ENCODE measurements around the gene CRTAC1. TPM values are rescaled to one million over a fixed set of nuclear protein-coding genes. Genes with fewer than 3 reads are reported as not detected.
A peak's percentile ranks its signal among the peaks of the same experiment; 100 is the strongest.

The CRTAC1 gene
- polyA plus RNA-seq, 2 of the 4 experiments (the other 2 are of a cell fraction) = 0.32 to 0.39 TPM

GRCh38 chr10:97821308-97822038 is 208.9 kb downstream of the CRTAC1 start (continued):
- TF ChIP-seq REST (IDR thresholded peaks at IDR 0.05) (no peak), ZFP36 (IDR thresholded peaks at IDR 0.05; ENCODE audit: borderline replicate concordance, partially characterized antibody) (no peak), CBX8 (IDR thresholded peaks at IDR 0.05) (no peak), HOXA7 (CRISPR knock-in tag; IDR thresholded peaks at IDR 0.05) (no peak), FOSB (CRISPR knock-in tag; IDR thresholded peaks at IDR 0.05) (no peak), MAFK (IDR thresholded peaks at IDR 0.05; ENCODE audit: partially characterized antibody) (no peak), MAZ (IDR thresholded peaks at IDR 0.05; ENCODE audit: borderline replicate concordance, low read depth, low read length) (no peak), BCL3 (IDR thresholded peaks at IDR 0.05) (no peak), HOXB13 (CRISPR knock-in tag; IDR thresholded peaks at IDR 0.05; ENCODE audit: low read depth) (no peak), CEBPB (IDR thresholded peaks at IDR 0.05) (no peak), NR3C1 (IDR thresholded peaks at IDR 0.05) (no peak), PBX3 (IDR thresholded peaks at IDR 0.05) (no peak), HDAC2 (IDR thresholded peaks at IDR 0.05) (no peak)

GRCh38 chr10:97820096-97820704 is 210.2 kb downstream of the CRTAC1 start:
- Histone ChIP-seq H3K9me3 (no peaks in the 10 kb centered on the region), H3K4me2 (no peak overlapping the region), H3K4me3 (no peak overlapping the region), H3K27ac (no peak overlapping the region), H3K4me1 (peaks cover 15% of the 10 kb centered on the region)
- FAIRE-seq (no peak), ATAC-seq (no peak), DNase-seq (ENCODE audit: low read depth in 1 of 2, low spot score in 1 of 2) (no peak)
- WGBS (ENCODE audit: missing lambda C conversion rate) = 86% methylated on average over 8 of the region's 8 CpGs
- POLR2A ChIA-PET = no interaction called here
- TF ChIP-seq ELK1 (IDR thresholded peaks at IDR 0.05; ENCODE audit: low read depth, low read length) = no peak
- no peak for TF ChIP-seq TFCP2L1 (CRISPR knock-in tag; IDR thresholded peaks at IDR 0.05)
- TF ChIP-seq MAFK (IDR thresholded peaks at IDR 0.05; ENCODE audit: partially characterized antibody) = peak; percentile 59
- no peak for TF ChIP-seq MAX (IDR thresholded peaks at IDR 0.05)
- CTCF ChIA-PET = interaction anchor here (0.6 to 2.2 kb wide), 4 partner anchors 8 to 208 kb away, joined by 3 to 7 read pairs (median 6); no protein-coding TSS in a partner anchor

GRCh38 chr10:97818572-97818971 is 211.8 kb downstream of the CRTAC1 start:
- ChIA-PET CTCF (interaction anchor here (1.0 to 2.8 kb wide), 3 partner anchors 10 to 51 kb away, joined by 3 to 8 read pairs (median 3); no protein-coding TSS in a partner anchor), POLR2A (no interaction called here)
- FAIRE-seq (no peak), DNase-seq (ENCODE audit: low read depth in 1 of 2, low spot score in 1 of 2) (no peak), ATAC-seq (no peak)
- Histone ChIP-seq H3K9me3 (no peaks in the 10 kb centered on the region), H3K4me1 (peaks cover 21% of the 10 kb centered on the region), H3K4me2 (no peak overlapping the region), H3K4me3 (no peak overlapping the region), H3K27ac (0 out of 6 replicates have a peak overlapping the region, but pooled peaks of 1 of the 2 experiments have one; percentile 8)
- TF ChIP-seq REST (IDR thresholded peaks at IDR 0.05) (no peak), FOSL2 (IDR thresholded peaks at IDR 0.05) (no peak), FOSL2 (CRISPR knock-in tag; IDR thresholded peaks at IDR 0.05) (no peak), EHF (CRISPR knock-in tag; IDR thresholded peaks at IDR 0.05) (no peak), SREBF2 (IDR thresholded peaks at IDR 0.05) (no peak), RNF2 (IDR thresholded peaks at IDR 0.05; ENCODE audit: borderline replicate concordance, low read depth) (no peak)

Data from A549 (cell line).